GF-D8 (cell line): Measurements from ENCODE around the gene VWF.
"Not testable (repeated sequence)": the region's sequence is repeated elsewhere in the genome, so short reads cannot be mapped to it uniquely, and the experiment has no call there.

ENCODE experiments used
- DNase-seq: peaks from one replicate; lab custom pipeline; 2025; lab: John Stamatoyannopoulos, UW

The VWF gene

DNA sequence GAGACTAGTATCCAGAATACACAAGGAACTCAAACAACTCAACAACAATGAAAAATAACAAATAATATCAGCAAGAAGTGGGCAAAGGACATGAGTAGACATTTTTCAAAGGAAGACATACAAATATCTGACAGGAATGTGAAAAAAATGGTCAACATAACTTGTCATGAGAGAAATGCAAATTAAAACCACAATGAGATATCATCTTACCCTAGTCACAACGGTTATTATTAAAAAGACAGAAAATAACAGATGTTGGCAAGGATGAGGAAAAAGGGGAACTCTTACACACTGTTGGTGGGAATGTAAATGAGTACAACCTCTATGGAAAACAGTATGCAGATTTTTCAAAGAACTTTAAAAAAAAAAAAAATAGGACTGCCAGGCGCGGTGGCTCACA, 20.4 kb downstream of the VWF start:
- no peak for DNase-seq

DNA sequence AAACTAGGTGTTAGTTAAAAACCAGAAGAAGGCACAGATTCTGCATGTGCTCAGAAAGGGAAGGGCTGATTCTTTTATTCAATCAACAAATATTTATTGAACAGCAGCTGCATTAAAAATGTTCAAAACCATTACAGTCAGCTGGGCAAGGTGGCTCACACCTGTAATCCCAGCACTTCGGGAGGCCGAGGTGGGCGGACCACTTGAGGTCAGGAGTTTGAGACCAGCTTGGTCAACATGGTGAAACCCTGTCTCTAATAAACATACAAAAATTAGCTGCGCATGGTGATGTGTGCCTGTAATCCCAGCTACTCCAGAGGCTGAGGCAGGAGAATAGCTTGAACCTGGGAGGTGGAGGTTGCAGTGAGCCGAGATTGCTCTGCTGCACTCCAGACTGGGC, 22.4 kb downstream of the VWF start:
- DNase-seq, result not testable (repeated sequence)

- DNase-seq, result no peak
Measured at GRCh38 chr12:6099316-6099715, 25.2 kb downstream of the VWF start.

DNA sequence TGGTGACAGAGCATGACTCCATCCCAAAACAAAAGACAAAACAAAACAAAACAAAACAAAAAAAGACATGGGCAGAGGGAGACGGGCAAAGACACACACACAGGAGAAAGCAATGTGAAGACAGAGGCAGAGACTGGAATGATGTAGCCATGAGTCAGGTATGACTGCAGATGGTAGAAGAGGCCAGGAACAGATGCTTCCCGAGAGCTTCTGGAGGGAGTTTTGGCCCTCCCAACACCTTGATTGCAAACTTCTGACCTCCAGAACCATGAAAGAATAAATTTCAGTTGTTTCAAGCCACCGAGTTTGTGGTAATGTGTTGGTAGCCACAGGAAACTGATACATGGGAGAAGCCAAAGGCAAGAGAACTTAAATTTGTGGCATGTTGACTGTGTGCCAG, 27.1 kb downstream of the VWF start:
- no peak for DNase-seq

DNA sequence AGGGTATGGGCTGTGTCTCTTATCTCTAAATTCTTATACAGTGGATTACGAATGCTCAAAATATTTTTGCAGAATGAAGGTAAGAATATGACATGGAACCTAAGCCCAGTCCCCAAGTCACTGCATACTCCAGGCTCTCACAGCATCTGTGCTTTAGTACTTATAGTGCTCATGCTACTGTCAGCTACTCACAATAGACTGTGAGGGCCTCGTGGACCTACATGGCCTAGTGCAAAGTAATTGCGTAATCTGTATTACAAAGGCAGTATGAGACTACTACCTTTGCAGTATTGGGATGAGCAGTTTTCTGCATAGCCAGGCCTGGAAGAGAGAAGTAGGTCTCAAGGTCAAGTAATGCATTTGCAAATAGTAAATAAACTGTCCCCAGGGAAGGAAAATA, 27.9 kb downstream of the VWF start:
- DNase-seq, result no peak

GRCh38 chr12:6095269-6095668, 29.2 kb downstream of the VWF start:
- DNase-seq, result no peak

DNA sequence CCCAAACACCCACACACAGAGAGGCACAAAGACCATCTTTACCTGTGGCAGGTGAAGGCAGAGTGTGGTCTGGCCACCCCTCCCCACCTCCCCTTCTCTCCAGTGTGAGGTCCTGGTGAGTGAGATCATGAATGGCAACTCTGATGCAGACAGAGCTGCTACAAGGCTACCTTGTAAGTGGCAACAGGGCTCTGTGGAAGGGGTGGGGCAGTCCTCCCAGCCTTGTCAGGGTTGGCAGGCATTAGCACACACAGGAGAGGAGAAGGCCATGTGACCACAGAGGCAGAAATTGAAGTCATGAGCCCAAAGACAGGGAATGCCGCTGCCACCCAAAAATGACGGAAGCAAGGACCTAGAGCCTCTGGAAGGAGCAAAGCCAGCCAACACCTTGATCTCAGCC, 30.7 kb downstream of the VWF start:
- no peak for DNase-seq

DNA sequence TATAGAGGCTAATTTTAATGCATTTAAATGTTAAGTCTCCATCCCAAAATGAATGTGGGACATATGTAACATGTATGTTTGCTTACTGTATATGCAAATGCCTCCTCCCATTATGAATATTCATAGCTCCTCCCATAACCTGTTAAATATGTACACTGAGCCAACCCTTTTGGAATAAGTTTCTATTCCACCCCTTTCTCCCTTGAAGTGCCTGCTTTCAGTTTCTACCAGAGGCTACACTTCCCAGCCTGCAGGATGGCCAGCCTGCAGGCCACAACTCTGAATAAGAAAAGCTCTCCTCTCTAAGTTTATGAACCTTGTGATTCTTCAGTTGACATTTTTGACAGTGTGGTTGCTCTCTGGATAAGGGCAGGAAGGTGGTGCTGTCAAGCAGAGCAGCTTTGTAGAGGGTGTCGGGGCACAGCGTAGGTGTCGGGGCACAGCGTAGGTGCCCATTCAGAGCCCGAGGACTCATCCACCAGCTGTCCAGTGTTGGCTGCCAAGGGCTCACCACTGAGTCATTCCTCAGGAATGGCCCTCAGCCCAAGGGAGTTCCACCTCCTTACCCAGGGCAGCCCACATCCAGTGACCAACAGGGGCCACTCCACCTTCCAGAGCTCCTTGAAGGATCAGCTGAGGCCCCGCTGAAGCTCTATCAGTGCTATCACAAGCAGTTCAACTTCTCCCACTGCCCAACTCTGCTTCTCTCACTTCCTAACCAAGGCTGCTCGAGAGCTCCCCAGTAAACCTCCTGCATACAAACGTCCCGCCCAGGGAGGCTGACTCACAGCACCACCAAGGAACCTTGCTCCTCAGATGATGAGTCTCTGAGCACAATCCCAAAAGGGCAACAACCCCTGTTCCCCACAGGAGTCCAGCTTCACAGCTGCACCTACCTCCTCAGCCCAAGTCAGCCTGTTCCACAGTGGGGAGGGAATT, 31.4 kb downstream of the VWF start:
- no peak for DNase-seq

- DNase-seq, result no peak
Measured at GRCh38 chr12:6091786-6092566, 32.5 kb downstream of the VWF start.

- no peak for DNase-seq
Measured at GRCh38 chr12:6090803-6091202, 33.7 kb downstream of the VWF start.

DNA sequence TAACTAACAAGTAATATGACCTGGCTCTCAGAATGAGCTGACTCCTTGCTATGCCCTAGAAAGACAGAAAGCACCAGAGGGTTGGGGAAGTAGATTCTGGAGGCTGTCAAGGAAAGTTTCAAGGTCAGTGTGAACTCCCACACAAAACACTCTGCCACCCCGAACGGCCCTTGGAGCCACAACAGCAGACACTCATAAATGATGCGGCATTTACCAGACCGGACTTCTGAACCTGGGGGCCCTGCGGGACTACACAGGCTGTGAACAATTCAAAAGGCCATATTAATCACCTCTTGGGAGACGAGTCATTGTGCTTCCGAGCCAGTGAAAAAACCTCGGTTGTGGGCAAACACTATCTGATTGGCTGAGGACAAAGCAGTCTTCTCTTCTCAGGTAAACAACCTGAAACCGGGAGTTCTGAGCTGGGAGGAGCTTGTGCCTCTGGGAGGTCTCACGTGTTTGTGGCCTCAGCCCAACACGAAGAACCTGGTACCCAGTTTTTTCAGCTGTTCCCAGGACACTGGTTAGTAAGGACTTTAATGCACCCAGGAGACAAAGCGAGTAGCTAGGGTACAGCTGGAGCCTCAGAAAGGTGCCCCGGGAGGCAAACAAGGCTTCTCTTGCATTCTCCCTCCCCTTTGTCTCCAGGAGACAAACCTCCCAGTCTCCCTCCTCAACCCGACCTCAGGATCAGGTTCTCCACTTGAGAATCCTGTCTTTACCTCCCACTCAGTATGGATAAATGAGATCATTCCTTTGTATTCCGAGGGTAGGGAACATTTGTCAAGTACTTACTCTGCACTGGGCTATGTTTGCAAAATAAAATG, 35.3 kb downstream of the VWF start:
- DNase-seq, result no peak

DNA sequence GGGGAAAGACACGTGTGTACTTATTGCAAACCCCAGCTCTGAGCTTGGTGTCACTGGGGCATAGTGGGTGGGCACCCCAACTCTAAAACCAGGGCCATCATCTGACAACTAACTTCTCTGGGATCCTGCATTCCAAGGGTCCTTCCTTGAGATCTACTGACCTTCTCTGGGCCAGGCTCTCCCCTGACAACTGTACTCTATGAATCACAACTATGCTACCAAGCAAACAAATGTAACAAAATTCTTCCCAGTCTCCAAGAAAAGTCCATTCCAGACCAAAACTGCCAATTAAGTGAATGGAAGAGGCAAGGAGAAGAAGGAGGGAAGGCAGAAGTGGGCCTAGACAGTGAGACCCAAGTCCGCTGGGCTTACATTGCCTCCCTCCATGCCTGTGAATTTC, 38.2 kb downstream of the VWF start:
- no peak for DNase-seq

DNA sequence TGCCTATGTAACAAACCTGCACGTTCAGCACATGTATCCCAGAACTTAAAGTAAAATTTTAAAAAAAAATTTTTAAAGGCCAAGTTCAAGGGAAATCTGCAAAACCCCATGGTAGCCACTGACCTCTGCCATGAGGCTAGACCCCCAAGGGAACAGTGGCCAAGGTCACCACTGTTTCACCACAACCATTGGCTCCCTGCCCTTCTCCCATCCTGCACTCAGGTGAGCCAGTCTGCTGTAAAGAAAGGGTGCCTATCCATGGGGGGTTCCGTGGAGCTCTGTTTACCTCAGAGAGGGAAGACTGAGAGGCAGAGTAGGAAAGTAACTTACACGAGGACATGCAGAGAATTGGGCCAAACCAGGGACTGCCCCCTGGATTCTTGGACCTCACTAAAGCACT, 38.6 kb downstream of the VWF start:
- DNase-seq, result no peak

- no peak for DNase-seq
Measured at GRCh38 chr12:6084969-6085450, 39.5 kb downstream of the VWF start.

GRCh38 chr12:6084261-6084968, 40.1 kb downstream of the VWF start:
- no peak for DNase-seq

GRCh38 chr12:6083601-6084000, 40.9 kb downstream of the VWF start:
- DNase-seq, result no peak

DNA sequence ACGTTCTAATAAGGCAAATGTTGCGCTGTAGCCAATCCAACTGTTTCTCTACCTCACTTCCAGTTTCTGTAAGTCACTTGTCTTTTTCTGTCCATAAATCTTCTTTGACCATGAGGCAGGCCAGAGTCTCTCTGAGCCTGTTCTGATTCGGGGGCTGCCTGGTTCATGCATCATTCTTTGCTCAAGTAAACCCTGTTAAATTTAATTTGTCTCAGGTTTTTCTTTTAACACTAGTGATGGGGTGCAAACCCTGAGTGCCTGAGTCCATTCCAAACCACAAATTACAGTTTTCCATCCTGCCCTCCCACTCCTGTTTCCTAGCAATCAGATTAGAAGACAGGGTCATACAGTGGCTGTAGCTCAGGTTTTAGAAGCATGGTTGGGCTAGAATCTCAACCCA, 41.9 kb downstream of the VWF start:
- no peak for DNase-seq

DNA sequence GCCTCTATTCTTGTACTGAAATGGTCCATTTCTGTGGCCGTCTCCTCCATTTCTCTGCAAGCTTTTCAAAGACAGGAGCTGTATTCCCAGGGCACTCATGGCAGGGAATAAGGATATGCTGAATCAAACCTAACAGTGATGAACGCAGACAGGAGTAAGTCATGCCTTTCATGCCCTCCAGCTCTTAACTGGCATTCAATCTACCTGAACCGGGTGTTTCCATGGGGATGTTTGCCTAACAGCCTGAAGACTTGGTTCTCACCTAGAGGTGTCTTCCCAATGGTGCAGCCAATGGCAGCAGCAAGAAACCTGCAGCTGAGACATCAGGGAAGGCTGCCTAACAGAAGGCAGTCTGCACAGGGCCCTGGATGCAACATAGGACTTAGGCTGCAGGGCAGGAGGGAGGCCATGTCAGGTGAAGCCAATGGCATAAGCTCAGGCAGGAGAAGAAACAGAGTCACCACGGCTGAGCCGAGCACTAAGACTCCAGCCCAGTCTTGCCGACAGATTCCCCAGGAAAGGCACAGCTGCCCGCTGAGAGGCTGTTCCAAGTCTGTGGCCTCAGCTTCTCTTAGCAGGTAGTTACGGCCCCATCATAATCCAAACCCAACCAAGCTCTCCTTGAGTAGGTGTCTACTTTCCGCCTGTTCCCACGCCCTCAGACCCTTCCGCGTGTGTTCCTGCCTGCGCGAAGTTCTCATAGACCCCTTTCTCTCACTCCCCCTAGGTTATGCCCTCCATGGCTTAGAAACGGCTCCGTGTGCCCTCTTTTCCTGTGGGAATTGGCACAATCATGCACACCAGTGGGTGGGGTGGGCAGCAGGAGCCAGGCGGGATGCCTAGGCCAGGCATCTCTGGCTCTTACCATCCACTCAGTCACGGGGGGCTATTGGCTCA, 44.1 kb downstream of the VWF start:
- no peak for DNase-seq

GRCh38 chr12:6078398-6079096, 45.9 kb downstream of the VWF start:
- no peak for DNase-seq

DNA sequence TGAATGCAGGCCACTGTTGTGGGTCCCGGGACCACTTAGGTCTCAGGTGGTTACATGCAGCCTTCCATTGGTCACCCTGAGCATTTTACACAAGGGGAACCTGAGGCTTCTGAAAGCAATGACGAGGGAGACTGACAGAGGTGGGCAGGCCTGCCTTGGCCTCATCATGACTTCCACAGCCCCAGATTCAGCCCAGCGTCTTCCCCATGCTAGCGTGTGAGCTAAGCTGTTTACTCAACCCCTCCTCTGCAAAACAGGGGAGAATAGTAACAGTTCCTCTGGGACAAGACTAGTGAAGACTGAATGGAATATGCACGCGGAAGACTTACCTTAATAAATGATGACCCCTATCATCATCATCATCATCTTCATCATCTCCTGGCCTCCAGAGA, 46.8 kb downstream of the VWF start:
- DNase-seq, result no peak
